Middle frontal gyrus (tissue), 1 donor: ENCODE results near the gene TMEM208.

Experiments
- DNase-seq: peaks from one replicate; pipeline ENCODE4 v3.0.0-alpha.2; 2015; ENCODE audit warnings: low spot score; ENCODE audit errors: extremely low spot score

Gene TMEM208

GRCh38 chr16:67277294-67277998 lies 50.5 kb downstream of the TMEM208 start:
- no peak for DNase-seq

- no peak for DNase-seq
Measured at GRCh38 chr16:67277999-67278772, 51.3 kb downstream of the TMEM208 start.
